Hematopoietic multipotent progenitor cell treated with erythropoietin and hydrocortisone succinate and interleukin-3 and kit ligand, for 8 days (in vitro differentiated cells): ENCODE measurements around the gene DIP2C.

ENCODE experiments used
- DNase-seq: peaks from one replicate; pipeline ENCODE4 v3.0.0-alpha.2; 2015

Gene DIP2C

DNA sequence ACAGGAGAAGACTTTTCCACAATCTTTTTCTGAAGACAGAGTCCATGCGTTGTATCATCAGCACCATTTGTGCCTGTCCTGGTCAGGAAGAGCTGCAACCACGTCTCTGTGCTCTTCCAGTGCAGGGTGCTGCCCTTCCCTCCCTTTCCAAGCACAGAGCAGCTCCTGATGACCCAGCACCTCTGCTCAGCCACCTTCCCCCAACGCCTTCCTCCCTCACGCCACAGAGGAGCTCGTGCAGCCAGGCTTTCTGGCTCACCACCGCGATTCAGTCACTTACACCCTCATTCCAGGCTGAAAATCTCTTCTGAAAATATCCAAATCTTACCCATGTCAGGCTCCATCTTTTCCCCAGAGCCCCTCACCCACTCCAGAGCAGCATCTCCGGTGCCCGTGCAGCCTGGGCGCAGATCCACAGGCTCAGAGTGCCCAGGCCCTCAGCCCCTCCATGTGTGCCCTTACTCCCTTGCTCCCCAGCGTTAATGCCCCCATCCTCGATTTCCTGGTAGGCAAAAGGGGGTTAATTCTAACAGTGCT is 181.5 kb downstream of the DIP2C start:
- DNase-seq, result no peak

- no peak for DNase-seq
Observed at GRCh38 chr10:507355-507699, 182.1 kb downstream of the DIP2C start.

GRCh38 chr10:506451-507354 is 182.8 kb downstream of the DIP2C start:
- no peak for DNase-seq

DNA sequence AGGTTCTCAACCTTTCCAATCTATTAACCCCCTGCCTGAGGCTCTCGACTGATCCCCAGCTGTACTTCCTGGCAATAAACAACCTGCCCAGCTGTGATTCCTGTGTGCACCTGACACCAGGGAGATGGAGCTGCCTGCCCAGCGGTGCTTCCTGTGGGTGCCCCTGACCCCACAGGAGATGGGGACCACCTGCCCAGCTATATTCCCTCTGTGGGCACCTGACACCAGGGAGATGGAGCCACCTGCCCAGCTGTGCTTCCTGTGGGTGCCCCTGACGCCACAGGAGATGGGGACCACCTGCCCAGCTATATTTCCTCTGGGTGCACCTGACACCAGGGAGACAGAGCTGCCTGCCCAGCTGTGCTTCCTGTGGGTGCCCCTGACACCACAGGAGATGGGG is 184.0 kb downstream of the DIP2C start:
- no peak for DNase-seq

- DNase-seq, result no peak
Observed at GRCh38 chr10:504806-505205, 184.7 kb downstream of the DIP2C start.

DNA sequence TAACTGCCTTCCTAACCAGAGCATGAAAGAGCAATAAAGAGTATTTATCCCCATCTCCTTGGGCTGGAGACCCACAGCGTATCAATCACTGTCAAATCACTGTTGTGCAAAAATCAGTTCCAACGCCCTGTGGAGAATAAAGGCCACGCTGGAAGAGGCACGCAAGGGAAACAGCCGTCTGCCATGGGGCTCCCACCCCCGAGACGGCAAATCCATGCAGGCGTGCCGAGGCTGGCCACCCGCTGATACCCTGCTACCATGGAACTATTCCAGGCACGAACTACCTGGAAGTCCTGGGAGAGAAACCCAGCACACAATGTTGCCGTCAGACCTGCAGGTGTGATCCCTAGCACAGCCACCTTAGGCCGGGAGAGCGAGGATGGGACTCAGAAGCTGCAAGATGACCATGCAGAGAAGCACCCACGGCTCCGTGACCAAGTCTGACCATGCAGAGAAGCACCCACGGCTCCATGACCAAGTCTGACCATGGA is 185.3 kb downstream of the DIP2C start:
- no peak for DNase-seq

- no peak for DNase-seq
Observed at GRCh38 chr10:501596-501995, 187.9 kb downstream of the DIP2C start.

DNA sequence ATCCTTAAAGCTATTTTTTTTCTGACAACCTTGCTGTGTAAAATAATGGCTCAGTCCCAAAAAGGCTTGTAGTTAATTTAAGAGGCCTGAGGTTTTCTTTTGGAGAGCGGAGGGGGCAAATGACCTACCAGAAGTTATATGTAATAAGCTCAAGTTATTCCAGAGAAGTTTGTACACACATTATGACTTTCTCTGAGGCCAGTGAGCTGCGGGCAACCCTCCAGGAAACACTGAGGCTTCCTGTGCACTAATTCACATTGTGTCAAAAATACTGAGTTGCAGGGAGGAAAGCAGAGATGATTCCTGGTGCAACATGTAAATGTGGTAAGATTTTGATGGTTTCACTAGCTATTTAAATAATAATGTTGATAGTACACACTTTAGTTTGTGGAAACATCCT is 188.6 kb downstream of the DIP2C start:
- DNase-seq, result no peak

- no peak for DNase-seq
Observed at GRCh38 chr10:499991-500390, 189.5 kb downstream of the DIP2C start.

DNA sequence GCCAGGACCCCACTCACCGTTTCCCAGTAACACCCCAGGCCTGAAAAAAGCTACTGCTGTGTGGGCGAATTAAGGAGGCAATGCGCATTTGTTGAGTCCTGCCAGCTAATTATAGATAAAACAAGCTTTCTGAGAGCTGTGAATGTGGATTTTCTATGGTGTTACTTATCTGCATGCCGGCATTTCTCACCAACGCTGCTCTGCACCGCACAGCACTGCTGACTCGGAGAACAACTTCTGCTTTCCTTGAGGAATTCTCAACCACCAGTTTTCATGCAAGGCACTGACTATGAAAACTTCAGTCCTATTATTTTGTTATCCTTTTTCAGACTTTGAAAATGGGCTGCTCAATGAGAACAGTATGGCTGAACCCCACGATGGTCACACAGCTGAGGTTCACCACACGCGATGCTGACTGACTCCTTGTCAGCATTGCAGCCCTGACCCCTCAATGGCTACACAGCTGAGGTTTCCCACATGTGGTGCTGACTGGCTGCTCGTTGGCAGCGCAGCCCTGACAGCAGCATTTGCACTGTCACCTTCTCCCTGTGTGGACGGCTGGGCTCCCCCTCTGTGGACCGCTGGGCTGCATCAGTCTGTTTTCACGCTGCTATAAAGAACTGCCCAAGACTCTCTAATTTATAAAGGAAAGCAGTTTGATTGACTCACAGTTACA is 190.6 kb downstream of the DIP2C start:
- DNase-seq, result no peak

DNA sequence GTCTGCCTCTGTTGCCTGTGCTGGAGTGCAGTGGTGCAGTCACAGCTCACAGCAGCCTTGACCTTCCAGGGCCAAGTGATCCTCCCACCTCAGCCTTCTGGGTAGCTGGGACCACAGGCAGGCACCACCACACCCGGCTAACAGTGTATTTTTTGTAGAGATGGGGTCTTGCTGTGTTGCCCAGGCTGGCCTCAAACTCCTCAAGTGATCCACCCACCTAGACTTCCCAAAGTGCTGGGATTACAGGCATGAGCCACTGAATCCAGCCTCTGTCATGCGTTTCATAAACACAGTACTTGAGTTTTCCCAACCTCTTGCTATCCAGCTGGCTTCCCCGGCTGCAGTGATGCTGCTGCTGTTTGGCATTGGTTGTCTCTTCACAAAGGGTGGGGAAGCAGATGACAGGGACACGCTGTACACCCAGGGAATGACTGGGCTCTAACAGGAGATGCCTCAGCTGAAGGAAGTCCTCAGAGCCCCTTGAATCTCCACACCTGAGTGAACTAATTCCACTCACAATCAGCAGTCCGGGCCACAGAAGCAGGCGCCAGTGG is 191.5 kb downstream of the DIP2C start:
- DNase-seq, result no peak

DNA sequence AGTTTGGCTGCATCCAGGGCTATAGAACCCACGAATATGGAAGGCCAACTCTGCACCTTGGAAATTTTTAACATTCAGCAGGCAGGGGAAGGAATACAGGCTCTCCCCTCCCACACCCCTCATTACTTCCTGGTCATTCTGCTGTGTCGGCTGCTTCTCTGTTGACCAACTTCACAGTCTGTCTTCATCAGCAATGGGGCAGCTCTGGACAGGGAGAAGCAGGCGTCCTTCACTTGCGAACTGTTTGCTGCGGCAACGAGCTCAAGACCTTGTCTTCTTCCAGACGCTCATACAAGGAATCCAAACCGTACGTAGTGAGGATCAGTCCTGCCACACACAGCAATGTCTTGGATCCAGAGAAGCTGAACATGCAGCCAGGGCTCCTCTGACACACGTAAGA is 192.2 kb downstream of the DIP2C start:
- no peak for DNase-seq

DNA sequence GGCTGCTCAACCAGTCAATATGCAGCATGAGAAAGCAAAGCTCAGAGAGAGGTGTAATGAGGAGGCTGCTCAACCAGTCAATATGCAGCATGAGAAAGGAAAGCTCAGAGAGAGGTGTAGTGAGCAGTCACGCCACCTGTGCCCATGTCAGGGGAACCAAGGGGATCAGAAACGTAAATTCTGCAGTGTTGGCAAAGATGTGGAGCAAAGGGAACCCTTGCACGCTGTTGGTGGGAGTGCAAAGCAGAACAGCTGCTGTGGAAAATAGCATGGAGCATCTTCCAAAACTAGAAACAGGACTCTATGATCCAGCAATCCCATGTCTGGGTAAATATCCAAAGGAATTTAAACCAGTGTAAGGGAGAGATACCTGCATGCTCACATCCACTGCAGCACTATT is 194.9 kb downstream of the DIP2C start:
- no peak for DNase-seq

DNA sequence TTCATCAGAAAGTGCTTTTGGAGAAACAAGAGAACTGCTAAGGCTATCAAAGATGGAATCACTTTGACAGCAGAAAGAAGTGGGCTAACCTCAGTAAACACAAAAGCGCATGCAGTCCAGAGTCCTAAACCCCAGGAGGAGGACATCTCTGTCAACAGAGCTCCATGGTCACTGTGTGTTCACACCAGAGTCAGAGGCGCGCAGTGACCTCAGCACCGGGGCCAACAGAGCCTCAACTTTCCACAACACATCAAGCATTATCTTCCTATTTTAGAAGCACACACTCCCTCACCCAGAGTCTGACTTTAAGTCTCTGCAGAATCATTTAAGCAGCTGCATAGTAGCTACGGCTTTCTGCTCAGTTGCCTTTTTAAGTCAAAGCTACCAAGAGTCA is 195.3 kb downstream of the DIP2C start:
- no peak for DNase-seq

- no peak for DNase-seq
Observed at GRCh38 chr10:493391-494148, 195.9 kb downstream of the DIP2C start.

DNA sequence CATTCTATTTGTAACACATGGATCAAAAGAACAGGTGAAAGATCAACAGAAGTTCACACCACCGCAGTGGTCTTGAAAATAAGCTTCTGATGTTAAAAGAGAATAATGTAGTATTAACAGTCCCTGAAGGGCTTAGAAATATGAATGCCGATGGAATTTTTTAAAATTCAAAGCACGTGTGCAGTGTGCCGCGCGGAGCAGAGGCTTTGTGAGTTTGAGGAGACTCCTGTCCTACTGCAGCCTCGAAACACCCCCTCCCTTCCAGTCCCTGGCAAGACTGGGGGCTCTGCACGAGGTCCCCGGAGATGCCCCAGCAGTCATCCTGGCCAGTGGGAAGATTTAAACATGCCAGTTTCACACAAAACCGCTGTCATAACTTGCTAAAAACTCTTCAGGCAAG is 196.6 kb downstream of the DIP2C start:
- no peak for DNase-seq

GRCh38 chr10:491667-492424 is 197.6 kb downstream of the DIP2C start:
- DNase-seq, result no peak

GRCh38 chr10:490891-491571 is 198.4 kb downstream of the DIP2C start:
- DNase-seq, result no peak

- no peak for DNase-seq
Observed at GRCh38 chr10:490256-490655, 199.2 kb downstream of the DIP2C start.

- DNase-seq, result no peak
Observed at GRCh38 chr10:489330-489729, 200.1 kb downstream of the DIP2C start.

- no peak for DNase-seq
Observed at GRCh38 chr10:488933-489215, 200.6 kb downstream of the DIP2C start.
